DOHH2 (cell line): ENCODE measurements around the gene PLXNB3.

ENCODE experiments used
- EZH2phosphoT487 ChIP-seq: fragments of 200-600 bp; sonication (generic); IDR thresholded peaks from 2 replicates; pipeline ENCODE4 v1.6.1; 2017; ENCODE audit warnings: borderline replicate concordance, mild to moderate bottlenecking, antibody characterized with exemption, low read length, moderate library complexity, mixed read lengths
- TF ChIP-seq, protein P1 (sequence below): fragments of 200-600 bp; sonication (generic); IDR thresholded peaks from one replicate; pipeline ENCODE4 v1.5.1; 2014; ENCODE audit warnings: antibody characterized with exemption, mild to moderate bottlenecking, low read depth, low read length; ENCODE audit not compliant: poor library complexity, severe bottlenecking

- TF ChIP-seq, protein P1, sequence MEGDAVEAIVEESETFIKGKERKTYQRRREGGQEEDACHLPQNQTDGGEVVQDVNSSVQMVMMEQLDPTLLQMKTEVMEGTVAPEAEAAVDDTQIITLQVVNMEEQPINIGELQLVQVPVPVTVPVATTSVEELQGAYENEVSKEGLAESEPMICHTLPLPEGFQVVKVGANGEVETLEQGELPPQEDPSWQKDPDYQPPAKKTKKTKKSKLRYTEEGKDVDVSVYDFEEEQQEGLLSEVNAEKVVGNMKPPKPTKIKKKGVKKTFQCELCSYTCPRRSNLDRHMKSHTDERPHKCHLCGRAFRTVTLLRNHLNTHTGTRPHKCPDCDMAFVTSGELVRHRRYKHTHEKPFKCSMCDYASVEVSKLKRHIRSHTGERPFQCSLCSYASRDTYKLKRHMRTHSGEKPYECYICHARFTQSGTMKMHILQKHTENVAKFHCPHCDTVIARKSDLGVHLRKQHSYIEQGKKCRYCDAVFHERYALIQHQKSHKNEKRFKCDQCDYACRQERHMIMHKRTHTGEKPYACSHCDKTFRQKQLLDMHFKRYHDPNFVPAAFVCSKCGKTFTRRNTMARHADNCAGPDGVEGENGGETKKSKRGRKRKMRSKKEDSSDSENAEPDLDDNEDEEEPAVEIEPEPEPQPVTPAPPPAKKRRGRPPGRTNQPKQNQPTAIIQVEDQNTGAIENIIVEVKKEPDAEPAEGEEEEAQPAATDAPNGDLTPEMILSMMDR, result no peak
- no peak for TF ChIP-seq EZH2phosphoT487
Measured at GRCh38 chrX:153762626-153763173, 1.3 kb upstream of the PLXNB3 start.
